GM21390 (cell line): ENCODE measurements around the gene KLK13.

Experiments
- ATAC-seq: cut with Tn5 transposase; IDR thresholded peaks from one replicate; pipeline ENCODE4 v1.9.1; 2021; ENCODE audit not compliant: unreplicated experiment

Gene KLK13

DNA sequence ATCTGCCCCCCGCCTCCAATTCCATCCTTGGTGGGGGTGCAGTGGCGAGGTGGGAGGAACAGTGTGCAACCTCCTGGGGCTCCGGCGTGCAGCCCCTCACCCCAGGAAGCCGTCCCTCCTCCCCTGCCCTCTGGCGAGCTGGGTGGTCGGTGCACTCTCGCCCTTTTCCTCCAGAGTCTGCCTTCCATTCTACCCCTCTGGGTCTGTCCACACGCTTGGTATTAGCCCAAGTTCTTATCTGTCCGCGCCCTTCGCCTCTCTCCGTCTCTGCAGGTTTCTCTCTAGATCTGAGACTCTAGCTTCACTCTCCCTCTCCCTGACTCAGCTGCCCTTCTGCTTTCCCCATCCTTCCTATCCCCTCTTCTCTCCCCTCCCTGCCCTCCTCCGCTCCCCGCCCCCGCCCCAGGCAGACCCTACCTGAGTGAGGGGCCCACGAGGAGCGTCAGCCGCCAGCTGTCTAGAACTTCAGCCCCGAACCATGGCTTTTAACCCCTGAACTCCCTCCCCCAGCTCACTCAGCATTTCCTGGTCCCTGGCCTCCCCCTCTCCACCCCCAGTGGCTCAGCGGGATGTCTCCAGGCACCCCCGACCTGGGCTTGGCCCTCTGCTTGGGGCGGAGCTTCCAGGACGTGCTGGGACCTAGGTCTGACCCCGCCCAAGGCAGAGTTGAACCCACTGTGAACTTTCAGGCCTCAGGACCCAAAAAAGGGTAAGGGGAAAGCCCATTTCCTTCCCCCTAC lies 499 bp upstream of the KLK13 start:
- no peak for ATAC-seq

DNA sequence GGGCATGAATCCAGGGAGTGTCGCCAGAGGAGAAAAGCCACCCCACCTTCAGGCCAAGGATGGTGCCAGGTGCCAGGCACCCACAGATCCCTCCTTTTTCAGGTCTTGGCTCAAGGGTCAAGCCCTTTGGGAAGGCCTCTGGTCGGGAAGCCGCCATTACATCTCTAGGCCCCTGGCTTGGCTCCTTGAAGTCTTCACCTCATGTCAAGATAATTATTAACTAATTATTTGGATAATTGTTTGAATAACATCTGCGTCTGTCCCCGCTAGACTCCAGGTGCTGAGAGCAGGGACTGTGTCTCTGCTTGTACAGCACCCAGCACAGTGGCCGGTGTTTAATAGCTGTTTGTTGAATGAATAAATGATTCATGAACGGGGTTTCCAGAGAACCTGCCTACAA lies 1.2 kb downstream of the KLK13 start:
- no peak for ATAC-seq

DNA sequence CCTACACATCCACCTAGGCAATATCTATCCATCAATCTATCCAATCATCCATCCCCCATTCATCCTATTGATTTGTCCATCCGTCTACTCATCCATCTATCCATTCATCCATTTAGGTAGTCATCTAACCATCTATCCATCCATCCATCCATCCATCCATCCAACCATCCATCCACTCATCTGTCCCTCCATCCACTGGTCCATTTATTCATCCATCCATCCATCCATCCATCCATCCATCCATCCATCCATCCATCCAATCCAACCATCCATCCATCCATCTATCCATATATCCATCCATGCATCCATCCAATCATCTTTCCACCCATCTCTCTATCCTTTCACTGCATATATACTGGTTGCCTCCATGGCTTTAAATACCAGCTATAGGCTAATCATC lies 3.9 kb downstream of the KLK13 start:
- ATAC-seq = no peak

DNA sequence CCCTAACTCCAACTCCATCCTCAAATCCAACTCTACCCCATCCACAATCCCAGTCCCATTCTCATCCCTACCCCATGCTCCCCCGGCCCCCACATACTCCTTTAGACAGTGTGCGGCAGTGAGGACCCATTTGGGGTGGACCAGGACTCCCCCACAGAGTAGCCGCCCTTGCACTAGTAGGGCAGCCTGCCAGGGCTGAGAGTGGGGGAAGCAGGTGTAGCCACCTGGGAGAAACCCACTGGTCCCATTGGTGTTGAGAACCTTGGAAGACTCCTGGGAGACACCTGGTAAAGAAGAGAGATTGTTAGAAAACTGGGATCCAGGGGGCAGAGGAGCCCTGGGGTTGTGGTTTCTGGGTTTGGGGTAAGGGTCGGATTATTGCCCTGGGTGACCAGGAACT lies 4.6 kb downstream of the KLK13 start:
- no peak for ATAC-seq

DNA sequence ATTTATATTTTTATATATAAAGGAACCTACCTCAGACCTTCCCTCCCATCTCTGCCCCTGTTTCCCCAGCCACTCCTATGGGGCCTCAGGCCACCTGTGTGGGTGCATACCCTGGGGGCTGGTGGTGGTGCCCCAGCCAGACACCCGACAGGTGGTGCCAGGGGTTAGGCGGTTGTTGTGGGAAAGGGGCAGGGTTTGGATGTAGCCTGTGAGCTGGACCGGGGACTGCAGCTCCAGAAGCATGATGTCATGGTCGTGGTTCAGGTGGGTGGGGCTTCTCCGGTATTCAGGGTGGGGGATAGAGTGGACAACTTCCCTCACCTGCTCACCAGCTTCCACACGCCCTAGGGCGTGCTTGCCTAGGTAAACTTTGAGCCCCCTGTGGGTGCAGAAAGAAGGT lies 5.2 kb downstream of the KLK13 start:
- no peak for ATAC-seq

DNA sequence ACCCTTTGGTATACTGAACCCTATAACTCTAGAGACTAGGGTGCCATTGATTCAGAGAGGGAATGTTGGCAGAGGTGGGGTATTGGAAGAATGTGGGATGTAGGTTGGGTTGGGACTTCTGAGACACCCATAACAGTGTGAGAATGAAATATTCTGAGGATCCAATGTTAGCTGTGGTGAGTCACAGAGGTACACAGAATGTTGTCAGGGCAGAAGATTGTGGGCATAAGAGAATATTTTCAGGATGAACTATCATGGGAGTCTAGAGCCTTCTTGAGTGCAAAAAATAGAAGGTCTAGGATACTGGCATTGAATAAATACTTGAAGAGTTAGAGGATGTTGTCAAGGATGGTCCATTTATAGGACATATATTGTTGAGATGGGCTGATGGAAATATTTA lies 9.0 kb downstream of the KLK13 start:
- no peak for ATAC-seq

DNA sequence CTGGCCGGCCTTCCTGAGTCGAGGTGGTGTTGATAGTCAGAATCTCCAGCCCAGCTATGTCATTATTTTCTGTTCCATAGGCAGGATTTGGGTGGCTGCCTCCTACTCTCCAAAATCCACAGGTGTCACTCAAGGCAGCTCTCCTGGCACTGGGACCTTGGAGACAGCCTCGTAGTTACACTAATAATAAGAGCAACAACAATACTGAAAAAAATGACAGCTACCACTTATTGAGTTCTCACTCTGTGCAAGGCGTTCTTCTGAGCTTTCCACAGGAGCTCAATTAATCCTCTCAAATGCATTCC lies 17.9 kb downstream of the KLK13 start:
- no peak for ATAC-seq

DNA sequence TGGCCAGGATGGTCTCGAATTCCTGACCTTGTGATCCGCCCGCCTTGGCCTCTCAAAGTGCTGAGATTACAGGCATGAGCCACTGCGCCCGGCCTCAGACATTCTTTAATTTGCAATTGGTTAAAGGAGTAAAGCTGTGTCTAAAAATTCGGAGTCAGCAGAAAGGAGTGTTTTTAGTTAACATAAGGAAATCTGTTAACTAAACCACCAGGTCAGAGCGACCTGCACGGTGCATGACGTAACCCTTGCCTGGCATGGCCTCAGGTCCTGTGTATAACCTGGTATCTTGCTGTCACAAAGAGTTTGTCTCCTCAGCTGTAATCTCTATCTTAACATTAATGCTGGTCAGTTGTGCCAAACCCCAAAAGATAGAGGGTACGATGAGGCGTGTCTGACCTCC lies 20.6 kb downstream of the KLK13 start:
- ATAC-seq = no peak

DNA sequence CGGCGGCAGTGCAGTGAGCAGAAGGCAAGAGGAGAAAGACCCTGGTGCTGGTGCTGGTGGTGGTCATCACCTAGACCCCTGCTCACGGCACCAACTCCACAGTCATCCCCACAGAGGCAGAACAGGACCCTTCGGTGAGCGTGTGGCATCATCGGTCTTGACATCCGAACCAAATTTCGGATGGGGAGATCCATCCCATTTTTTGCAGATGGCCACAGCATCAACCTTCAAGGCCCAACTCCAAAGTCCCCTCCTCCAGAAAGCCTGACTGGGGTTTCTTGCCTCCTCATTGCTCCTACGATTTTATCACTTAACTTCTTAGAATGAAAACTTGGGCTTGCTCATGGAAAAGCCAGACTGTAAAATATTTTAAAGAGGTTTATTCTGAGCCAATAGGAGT lies 21.4 kb downstream of the KLK13 start:
- no peak for ATAC-seq

DNA sequence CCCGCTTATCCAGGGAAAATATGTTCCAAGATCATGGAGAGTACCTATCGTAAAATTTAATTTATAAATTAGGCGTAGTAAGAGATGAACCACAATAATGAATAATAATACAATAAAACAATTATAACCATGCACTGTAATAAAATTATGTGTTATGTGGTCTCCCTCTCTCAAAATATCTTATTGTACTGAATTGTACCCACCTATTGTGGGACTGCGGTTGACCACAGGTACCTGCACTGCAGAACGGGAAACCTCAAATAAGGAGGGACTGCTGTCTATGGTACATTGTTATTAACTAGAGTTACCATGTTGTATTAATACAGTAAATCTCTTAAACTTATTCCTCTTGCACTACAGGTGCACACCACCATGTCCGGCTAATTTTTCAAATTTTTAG lies 24.7 kb downstream of the KLK13 start:
- no peak for ATAC-seq

DNA sequence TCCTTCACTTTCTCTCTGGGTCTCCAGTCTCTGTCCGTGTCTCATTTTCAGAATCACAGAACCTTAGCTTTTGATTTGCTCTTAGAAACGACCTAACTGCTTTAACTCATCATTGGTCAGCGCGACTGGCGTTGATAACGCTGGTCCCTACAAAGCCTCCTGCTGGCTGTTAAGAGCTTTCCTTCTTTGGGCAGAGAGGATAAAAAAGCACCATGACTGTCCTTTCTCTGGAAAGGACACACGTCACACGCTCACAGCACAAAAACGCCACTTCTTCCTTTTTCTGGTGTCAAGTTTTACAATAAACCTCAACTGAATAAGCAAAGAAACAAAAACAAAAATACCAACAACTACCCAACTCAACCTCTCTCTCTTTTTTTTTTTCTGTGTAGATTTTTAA lies 28.4 kb downstream of the KLK13 start:
- ATAC-seq = no peak

DNA sequence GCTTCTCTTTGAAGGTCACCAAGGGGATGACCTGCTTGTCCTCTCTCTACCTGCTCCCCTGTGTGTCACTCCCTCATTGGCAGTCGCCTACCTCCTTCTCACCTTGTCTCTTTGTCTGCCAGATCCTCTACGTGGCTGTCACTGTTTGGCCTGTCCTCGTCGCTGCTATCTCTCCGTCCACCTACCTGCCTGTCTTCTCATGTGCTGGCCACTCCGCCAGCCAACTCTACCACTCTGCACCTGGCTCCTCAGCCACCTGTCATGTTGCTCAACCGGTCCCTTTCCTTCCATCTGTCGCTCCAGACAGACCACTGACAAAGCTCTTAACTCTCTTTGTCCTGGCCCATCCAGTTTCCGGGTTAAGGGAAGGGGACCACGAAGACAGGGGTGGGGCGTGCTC lies 30.2 kb downstream of the KLK13 start, which contains the start of gene KLK12:
KLK12 (minus strand) TSS at position 299 of the 400 bp plus-strand sequence. CDS start 381 bp downstream, outside the sequence.
- no peak for ATAC-seq

DNA sequence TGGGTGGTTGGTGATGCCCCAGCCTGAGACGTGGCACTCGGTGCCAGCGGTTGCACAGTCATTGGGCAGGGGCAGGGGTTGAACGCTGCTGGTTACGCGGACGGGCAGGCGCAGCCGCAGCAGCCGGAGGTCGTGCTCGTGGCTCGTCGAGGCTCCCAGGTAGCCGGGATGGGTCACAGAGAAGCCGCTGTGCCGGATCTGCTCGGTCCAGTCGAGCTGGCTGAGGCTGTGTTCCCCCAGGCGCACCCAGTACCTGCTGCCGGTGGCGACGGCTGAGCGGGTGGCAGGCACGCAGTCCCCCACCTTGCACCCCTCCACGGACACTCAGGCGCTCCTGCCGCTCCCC lies 33.0 kb downstream of the KLK13 start:
- ATAC-seq = no peak

DNA sequence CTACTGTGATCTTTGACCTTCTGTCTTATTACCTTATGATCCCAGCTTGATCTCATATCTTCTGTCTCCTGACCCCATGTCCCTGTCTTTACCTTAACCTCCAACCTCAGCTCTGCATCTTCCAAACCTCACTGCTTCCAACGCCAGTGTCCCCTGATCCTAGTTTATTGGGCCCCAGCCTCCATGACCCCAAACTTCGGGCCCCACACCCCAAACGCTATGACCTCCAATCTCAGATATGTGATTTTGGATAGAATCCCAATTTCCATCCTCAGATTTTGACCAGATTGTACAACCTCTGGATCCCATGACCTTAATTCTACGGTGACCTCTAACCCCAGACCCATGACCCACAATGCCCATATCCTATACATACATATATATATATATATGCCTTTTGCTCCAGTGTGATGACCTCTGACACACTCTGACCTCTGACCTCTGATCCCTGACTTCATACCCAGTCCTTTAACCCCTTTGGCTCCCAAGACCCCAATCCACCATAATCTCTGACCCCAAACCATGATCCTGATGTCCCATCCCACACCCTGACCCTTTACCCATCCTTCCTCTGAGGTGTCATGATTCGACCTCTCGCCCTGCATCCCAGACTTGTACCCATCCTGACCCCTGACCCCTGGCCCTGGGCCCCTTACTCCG lies 33.5 kb downstream of the KLK13 start:
- ATAC-seq = no peak

DNA sequence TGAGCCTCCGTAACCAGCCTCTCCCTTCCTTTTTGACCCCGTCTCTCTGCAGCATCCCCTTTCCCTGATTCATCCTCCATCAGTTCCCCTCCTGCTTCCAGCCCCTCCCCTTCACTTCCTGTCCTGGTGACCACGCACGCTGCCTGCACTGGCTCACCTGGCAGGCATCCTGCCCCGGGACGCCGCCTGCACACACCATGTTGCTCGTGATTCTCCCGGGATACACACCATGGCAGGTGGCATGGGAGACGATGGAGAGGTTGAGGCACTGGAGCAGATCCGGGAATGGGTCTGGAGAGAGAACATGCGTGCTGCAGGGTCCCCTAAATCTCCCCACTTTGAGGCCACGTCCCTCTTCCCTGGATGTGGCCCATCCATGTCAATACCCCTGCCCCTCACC lies 34.3 kb downstream of the KLK13 start:
- ATAC-seq = no peak

DNA sequence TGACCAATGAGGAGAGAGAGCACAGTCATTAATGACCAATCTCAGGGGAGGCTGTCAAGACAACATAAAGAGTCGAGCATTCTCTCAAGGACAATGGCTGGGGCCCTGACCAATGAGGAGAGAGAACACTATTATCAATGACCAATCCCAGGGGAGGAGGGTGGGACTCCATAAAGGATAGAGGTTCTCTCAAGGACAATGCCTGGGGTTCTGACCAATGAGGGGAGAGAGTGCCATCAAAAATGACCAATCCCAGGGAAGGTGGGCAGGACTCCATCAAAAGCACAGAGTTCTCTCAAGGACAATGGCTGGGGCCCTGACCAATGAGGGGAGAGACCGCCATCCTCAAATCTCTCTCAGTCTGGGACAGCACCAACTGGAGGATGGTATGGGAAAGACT lies 35.2 kb downstream of the KLK13 start:
- ATAC-seq = no peak

DNA sequence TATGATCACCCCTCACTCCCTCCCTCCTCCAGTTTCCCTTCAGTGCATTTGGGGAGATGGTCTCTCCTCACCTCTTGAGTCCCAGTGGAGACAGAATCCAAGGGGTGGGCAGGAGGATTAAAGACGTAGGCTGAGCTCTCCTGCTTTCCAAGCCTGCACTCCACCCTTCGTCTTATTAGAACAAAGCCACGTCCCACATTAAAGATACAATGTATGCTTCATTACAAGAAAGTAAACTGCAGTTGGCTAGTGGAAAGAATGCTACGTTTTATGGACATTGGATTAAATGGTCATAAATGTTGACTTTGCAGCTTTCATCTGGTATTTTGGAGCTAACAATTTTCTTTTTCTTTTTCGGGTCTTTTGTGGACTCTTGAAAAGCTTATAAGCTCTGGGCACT lies 37.0 kb downstream of the KLK13 start:
- no peak for ATAC-seq

DNA sequence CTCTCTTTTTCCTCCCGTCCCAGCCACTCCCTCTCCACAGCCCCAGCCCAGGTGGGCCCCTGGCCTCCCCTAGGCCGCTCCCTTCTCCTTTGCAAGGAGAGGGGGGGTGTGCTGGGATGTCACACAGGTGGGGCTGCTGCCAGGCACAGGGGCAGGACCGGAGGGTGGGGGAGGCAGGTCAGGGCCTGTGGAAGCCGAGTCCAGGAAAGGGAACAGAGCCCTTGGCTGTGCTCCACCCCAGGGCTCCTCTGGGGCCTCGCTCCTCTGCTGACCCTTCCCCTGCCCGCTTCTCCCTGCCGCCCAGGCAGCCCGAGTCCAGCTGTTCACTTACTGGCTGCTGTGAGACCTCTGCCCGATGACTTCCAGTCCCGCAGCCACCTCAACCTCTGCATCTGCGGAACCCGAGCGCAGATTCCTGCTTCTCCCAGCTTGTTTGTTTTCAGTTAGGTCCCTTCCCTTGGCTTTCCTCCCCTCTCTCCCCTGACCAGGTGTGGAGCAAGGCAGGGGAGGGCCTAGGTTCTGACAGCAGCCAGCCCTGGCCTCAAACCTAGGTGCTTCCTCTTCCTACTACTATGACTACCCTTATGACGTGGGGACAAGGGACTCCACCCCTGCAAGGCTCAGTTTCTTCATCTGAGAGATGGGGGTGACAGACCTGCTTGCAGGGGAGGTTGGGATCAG lies 37.6 kb downstream of the KLK13 start:
- ATAC-seq = no peak

DNA sequence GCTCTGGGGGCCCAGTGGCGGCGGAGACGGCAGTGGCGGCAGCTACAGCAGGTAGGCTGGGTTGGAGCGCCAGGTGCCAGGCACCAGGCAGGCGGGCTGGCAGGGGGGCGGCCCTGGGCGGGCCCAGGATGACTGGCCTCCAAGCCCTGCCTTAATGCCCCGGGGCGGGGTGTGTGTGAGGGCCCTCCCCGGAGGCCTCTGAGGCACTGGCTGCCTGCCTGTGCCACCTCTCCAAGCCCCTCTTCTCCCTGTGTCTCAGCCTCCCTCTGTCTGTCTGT lies 38.4 kb downstream of the KLK13 start, which contains the start of gene KLK11:
KLK11 (minus strand) TSS at position 63 of the 278 bp plus-strand sequence. CDS start 985 bp downstream, outside the sequence.
- no peak for ATAC-seq

DNA sequence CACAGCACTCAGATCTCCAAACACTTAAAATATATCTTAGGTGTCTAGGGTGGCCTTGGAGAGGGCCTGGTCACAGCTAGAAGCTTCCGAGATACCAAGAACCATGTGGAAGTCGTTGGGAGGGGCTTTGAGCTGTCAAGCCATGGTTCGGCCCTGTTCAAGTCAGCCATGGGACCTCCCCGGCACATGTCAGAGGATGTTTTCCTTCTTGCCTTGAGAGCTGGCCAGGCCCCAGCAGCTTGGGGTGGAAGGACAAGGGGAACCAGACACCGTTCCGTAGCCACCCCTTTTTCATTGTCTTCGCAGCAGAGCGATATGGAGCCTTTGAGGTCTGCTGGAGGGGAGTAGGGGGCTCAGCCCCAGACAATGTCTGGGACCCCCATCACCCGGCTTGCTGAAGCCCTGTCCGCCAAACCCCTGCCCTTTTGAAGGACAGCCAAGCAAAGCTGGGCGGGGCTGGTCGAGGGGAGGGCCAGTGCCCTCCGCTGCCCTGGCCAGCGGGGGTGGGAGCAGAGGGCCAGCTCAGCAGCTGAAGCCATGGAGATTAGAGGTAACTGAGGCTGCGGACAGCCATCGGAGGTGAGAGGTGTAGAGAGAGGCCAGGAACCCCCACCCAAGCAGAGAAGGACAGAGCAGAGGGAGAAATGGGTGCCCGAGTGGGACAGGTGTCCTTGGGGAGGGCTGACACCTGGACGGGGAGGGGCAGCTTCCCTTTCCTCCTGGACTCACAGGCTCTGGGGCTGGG lies 38.9 kb downstream of the KLK13 start:
- ATAC-seq = no peak

DNA sequence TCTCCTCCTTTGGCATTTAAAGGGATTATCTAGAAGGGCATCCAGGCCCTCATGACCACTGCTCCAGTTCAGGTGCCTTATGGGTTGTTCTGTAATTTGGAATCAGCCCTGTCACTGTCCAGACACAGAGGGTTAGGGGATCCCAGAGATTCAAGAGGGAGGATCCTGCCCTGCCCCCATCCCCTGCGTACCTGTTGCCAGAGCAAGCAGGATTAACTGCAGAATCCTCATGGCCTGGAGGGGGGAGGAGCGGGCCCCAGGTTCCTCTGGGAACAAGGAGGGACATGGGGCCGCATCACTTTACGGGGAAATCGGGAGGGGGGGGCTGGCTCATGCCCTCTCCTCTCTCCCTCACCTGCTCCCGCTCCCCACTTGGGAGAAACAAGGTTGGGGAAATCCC lies 39.5 kb downstream of the KLK13 start:
- ATAC-seq = no peak

DNA sequence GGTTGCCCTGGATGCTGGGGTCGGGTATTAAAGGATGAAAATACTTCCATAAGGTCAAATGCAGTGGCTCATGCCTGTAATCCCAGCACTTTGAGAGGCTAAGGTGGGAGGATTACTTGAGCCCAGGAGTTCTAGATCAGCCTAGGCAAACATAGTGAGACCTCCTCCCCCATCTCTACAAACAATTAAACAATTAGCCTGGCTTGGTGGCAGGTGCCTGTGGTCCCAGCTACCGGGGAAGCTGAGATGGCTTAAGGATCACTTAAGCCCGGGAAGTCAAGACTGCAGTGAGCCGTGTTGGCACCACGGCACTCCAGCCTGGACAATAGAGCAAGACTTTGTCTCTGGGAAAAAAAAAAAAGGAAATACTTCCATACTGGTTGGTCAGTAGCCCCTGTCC lies 40.0 kb downstream of the KLK13 start:
- ATAC-seq = no peak
